ENCODE data around the gene COPG1. TPM values are rescaled to one million over a fixed set of nuclear protein-coding genes. Genes with fewer than 3 reads are reported as not detected.
"Not testable (repeated sequence)": the region's sequence is repeated elsewhere in the genome, so short reads cannot be mapped to it uniquely, and the experiment has no call there.

The COPG1 gene
- total RNA-seq, 4 donors from 2014 or later = 55.6 to 89.1 (median 70.4) TPM

DNA sequence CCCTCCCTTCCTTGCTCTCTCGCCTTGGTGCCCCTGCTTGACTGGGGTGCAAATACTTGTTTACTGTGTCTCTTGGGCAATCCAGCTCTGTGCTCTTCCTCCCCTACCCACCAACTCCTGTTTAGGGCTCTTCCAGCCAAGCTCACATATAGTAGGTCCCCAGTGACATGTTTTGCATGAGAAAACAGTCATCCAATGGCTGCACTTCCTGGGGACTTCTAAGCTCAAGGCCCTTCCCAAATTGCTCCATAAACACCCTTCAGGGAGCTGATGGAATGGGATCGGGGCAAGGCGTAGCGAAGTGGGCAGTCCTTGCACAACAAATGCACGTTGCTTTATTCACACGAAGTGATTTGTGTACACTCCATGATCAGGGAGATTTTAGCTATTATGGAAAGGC is 9.4 kb upstream of the COPG1 start:
- H3K27ac ChIP-seq (replicated peaks in 1 of 4) = no peak overlapping the region
- H3K9me3 ChIP-seq = no peaks in the 10 kb centered on the region
- peaks cover 0 to 7% (median 4%) of the 10 kb centered on the region in 4 donors for H3K4me1 ChIP-seq
- DNase-seq (ENCODE audit: extremely low spot score) = no peak
- WGBS = 64% methylated on average over 5 of the region's 6 CpGs
- intact Hi-C loops (cut with DNase I) = no loop called here
- H3K4me3 ChIP-seq = no peak overlapping the region
- no peaks in the 10 kb centered on the region for H3K36me3 ChIP-seq
- no peaks in the 10 kb centered on the region for H3K27me3 ChIP-seq
- TF ChIP-seq POLR2A (IDR thresholded peaks at IDR 0.05; ENCODE audit: low read depth) = no peak
- TF ChIP-seq POLR2AphosphoS5 (IDR thresholded peaks at IDR 0.05) = no peak
- TF ChIP-seq, protein P1, sequence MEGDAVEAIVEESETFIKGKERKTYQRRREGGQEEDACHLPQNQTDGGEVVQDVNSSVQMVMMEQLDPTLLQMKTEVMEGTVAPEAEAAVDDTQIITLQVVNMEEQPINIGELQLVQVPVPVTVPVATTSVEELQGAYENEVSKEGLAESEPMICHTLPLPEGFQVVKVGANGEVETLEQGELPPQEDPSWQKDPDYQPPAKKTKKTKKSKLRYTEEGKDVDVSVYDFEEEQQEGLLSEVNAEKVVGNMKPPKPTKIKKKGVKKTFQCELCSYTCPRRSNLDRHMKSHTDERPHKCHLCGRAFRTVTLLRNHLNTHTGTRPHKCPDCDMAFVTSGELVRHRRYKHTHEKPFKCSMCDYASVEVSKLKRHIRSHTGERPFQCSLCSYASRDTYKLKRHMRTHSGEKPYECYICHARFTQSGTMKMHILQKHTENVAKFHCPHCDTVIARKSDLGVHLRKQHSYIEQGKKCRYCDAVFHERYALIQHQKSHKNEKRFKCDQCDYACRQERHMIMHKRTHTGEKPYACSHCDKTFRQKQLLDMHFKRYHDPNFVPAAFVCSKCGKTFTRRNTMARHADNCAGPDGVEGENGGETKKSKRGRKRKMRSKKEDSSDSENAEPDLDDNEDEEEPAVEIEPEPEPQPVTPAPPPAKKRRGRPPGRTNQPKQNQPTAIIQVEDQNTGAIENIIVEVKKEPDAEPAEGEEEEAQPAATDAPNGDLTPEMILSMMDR (IDR thresholded peaks at IDR 0.05) = no peak
- no peak for TF ChIP-seq EP300 (IDR thresholded peaks at IDR 0.05)

DNA sequence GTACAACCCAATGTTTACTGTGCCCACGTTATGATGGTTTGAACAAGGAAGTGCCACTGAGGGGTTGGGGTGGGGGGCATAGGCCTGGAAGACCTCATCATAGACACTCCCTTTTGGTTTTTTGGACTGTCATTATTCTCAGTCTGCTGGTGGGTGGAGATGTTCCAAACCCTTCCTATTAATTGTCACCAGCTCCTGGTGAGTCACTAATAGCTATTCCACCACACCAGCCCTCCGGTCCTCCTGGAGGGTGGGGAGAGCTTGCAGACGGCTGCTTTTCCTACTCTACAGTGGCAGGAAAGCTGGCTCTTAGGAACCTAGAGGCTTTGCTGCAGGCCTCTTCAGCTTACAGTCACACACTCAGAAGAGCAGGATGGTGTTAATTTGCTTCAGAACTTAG is 9.0 kb upstream of the COPG1 start:
- TF ChIP-seq POLR2AphosphoS5 (IDR thresholded peaks at IDR 0.05) = peak in 1 of 2 donors; percentile 16
- TF ChIP-seq POLR2A (IDR thresholded peaks at IDR 0.05; ENCODE audit: low read depth) = no peak
- no peak for TF ChIP-seq EP300 (IDR thresholded peaks at IDR 0.05)
- TF ChIP-seq, protein P1 (IDR thresholded peaks at IDR 0.05) = no peak
- Histone ChIP-seq H3K27ac (replicated peaks in 1 of 4) (no peak overlapping the region), H3K4me3 (no peak overlapping the region), H3K36me3 (no peaks in the 10 kb centered on the region), H3K4me1 (peaks cover 3 to 12% (median 8%) of the 10 kb centered on the region in 4 donors), H3K27me3 (no peaks in the 10 kb centered on the region), H3K9me3 (no peaks in the 10 kb centered on the region)
- no peak for DNase-seq (ENCODE audit: extremely low spot score)
- intact Hi-C loops (cut with DNase I) = no loop called here
- 36% methylated on average over 3 of the region's 3 CpGs for WGBS

DNA sequence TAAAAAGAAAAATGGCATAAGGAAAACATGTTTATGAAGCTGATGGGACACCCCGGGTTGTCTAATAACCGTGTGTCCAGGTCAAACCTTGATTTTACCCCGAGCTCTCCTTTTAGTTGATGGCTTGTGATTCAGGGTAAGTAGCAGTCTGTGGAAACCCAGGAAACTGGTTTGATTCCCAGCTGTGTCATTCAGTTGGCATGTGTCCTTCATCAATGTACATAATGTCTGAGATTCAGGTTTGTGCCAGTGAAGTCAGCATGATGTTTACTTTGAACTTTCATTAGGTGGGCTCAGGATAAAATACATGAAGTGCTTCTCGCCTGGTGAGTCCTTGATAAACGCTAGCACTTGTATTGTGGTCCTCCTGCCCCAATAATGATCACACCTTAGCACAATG is 4.3 kb upstream of the COPG1 start:
- intact Hi-C loops (cut with DNase I) = loop anchor here (2.0 to 5.0 kb wide), 3 partner anchors 63 to 274 kb away; partner anchors contain the start of gene CNBP
- TF ChIP-seq POLR2A (IDR thresholded peaks at IDR 0.05; ENCODE audit: low read depth) (no peak), EP300 (IDR thresholded peaks at IDR 0.05) (no peak), POLR2AphosphoS5 (IDR thresholded peaks at IDR 0.05) (no peak)
- TF ChIP-seq, protein P1 (IDR thresholded peaks at IDR 0.05) = no peak
- 78% methylated on average over 5 of the region's 5 CpGs for WGBS

DNA sequence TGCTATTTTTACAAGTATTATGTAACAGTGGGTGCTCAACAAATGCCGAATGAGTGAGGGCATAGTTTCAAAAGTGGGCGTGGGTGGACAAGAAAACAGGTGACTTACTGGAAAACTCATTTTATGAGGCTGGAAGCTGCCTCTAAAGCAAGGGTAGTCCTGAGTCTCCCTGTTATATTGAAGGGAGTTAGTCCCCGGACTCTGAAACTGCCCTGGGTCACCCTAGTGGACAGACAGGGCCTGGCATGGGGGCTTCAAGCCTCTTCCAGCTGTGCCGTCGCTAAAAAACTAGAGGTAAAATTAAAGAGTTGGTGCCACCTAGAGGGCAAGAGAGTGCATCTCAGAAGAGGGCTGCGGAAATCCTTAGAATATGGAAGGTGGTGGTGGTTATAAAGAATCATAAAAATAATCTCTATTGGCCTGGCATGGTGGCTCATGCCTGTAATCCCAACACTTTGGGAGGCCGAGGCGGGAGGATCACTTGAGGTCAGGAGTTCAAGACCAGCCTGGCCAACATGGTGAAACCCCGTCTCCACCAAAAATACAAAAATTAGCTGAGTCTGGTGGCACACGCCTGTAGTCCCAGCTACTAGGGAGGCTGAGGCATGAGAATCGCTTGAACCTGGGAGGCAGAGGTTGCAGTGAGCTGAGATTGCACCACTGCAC is 3.6 kb upstream of the COPG1 start:
- H3K27me3 ChIP-seq, H3K36me3 ChIP-seq, H3K9me3 ChIP-seq: not testable (repeated sequence)
- WGBS = 21% methylated on average over 11 of the region's 11 CpGs
- Histone ChIP-seq H3K4me1 (peaks cover 24 to 44% (median 34%) of the 10 kb centered on the region in 4 donors), H3K4me3 (peak overlapping the region in 3 of 4 donors; percentile 17 to 23 (median 20)), H3K27ac (replicated peaks in 1 of 4) (peak overlapping the region; percentile 45 to 69 (median 58))
- peak; percentile 95 for DNase-seq (ENCODE audit: extremely low spot score)
- intact Hi-C loops (cut with DNase I) = loop anchor here (2.0 to 5.0 kb wide), 3 partner anchors 63 to 275 kb away; partner anchors contain the start of gene CNBP
- TF ChIP-seq, protein P1 (IDR thresholded peaks at IDR 0.05) = peak; percentile 88 to 97 (median 94)
- TF ChIP-seq POLR2AphosphoS5 (IDR thresholded peaks at IDR 0.05) = peak; percentile 59 to 69

More for the DNA sequence above, 4.3 kb upstream of the COPG1 start:
- Histone ChIP-seq H3K4me1 (peaks cover 19 to 37% (median 28%) of the 10 kb centered on the region in 4 donors), H3K27ac (replicated peaks in 1 of 4) (peak overlapping the region; percentile 45 to 69 (median 58)), H3K27me3 (no peaks in the 10 kb centered on the region), H3K4me3 (peak overlapping the region in 1 of 4 donors; percentile 23), H3K9me3 (no peaks in the 10 kb centered on the region), H3K36me3 (no peaks in the 10 kb centered on the region)
- no peak for DNase-seq (ENCODE audit: extremely low spot score)
